GM12878 (cell line): ENCODE results near the gene RALBP1. TPM values are rescaled to one million over a fixed set of nuclear protein-coding genes. Genes with fewer than 3 reads are reported as not detected.

ENCODE experiments used
- ATAC-seq: fragments of 200-7000 bp; cut with Tn5 transposase; 3 replicates; pipeline ENCODE4 v1.9.1; 2020; ENCODE audit warnings: mild to moderate bottlenecking, moderate library complexity
- BruUV-seq: library from RNA; stranded (reverse); fragments of 400-500 nt; replicated peaks from 2 replicates; lab custom pipeline; 2021; lab: Mats Ljungman, UMichigan
- CTCF ChIA-PET: fragments of 300-600 bp; sonication (Branson Sonifier 250); formaldehyde crosslinking; extraction: SDS; loops from one replicate; lab custom pipeline; 2021; ENCODE audit warnings: inconsistent platforms; lab: Yijun Ruan, JAX
- POLR2A ChIA-PET: fragments of 350-600 bp; formaldehyde crosslinking; extraction: SDS; loops from one replicate; lab custom pipeline; 2021; ENCODE audit warnings: inconsistent platforms; lab: Charles Lee
- RAD21 ChIA-PET: fragments of 300-600 bp; sonication (Branson Sonifier 250); formaldehyde crosslinking; loops from one replicate; lab custom pipeline; 2023; ENCODE audit warnings: antibody characterized with exemption; ENCODE audit not compliant: unreplicated experiment; lab: Charles Lee
- SMC1A ChIA-PET: fragments of 300-600 bp; sonication (Branson Sonifier 250); formaldehyde crosslinking; loops from one replicate; lab custom pipeline; 2023; ENCODE audit not compliant: unreplicated experiment, uncharacterized antibody; lab: Charles Lee
- DNase-seq: peaks from one replicate; pipeline ENCODE4 v3.0.0-alpha.2; 2011; ENCODE audit warnings: low read depth, low spot score
- FAIRE-seq: peaks from 3 replicates; lab custom pipeline; 2011; peaks lifted over from hg19 to GRCh38; lab: Jason Lieb, UNC
- H2AFZ ChIP-seq: 2 replicates; pipeline ENCODE4 v1.6.0; 2011; ENCODE audit warnings: low read depth, low read length, control low read depth; ENCODE audit not compliant: control insufficient read depth
- H3K27ac ChIP-seq: 2 replicates; pipeline ENCODE4 v1.5.1; 2011; ENCODE audit warnings: control low read depth; ENCODE audit not compliant: control insufficient read depth, insufficient read depth
- H3K27me3 ChIP-seq, 2 experiments: replicated peaks in 1 of 2; 2 replicates each; pipeline versions ENCODE4 v1.6.0 to v1.6.1; 2011; ENCODE audit warnings: low read length in 1 of 2; ENCODE audit not compliant: control insufficient read depth in 2 of 2, insufficient read depth in 2 of 2
- H3K36me3 ChIP-seq, 2 experiments: 2 replicates each; pipeline ENCODE4 v1.5.1; 2011; ENCODE audit warnings: low read length in 1 of 2; ENCODE audit not compliant: control insufficient read depth in 2 of 2, insufficient read depth in 2 of 2
- H3K4me1 ChIP-seq: 2 replicates; pipeline ENCODE4 v1.6.1; 2011; ENCODE audit warnings: mild to moderate bottlenecking, low read length, moderate library complexity, mixed read lengths; ENCODE audit not compliant: control insufficient read depth, insufficient read depth
- H3K4me2 ChIP-seq: 2 replicates; pipeline ENCODE4 v1.6.0; 2011; ENCODE audit warnings: control low read depth; ENCODE audit not compliant: control insufficient read depth, insufficient read depth
- H3K4me3 ChIP-seq: fragments of 200-600 bp; sonication (generic); 2 replicates; pipeline ENCODE4 v1.5.1; 2016
- H3K79me2 ChIP-seq: 2 replicates; pipeline ENCODE4 v1.6.0; 2011; ENCODE audit warnings: low read length; ENCODE audit not compliant: control insufficient read depth, insufficient read depth
- H3K9ac ChIP-seq: 2 replicates; pipeline ENCODE4 v1.8.0; 2011; ENCODE audit warnings: low read length, control low read depth, mixed read lengths; ENCODE audit not compliant: control insufficient read depth, insufficient read depth
- H3K9me3 ChIP-seq: replicated peaks from 3 replicates; pipeline ENCODE4 v1.5.1; 2011; ENCODE audit warnings: mild to moderate bottlenecking, low read length; ENCODE audit not compliant: control insufficient read depth, insufficient read depth
- H4K20me1 ChIP-seq: 2 replicates; pipeline ENCODE4 v1.6.0; 2011; ENCODE audit not compliant: control insufficient read depth, insufficient read depth
- BMI1 ChIP-seq: fragments of 450-650 bp; IDR thresholded peaks from 2 replicates; pipeline ENCODE4 v1.6.1; 2016; ENCODE audit warnings: mild to moderate bottlenecking, moderate library complexity, borderline replicate concordance
- BRCA1 ChIP-seq: IDR thresholded peaks from 2 replicates; pipeline ENCODE4 v1.6.1; 2011; ENCODE audit warnings: low read depth, low read length, improper control_type of control experiment
- HDAC2 ChIP-seq: fragments of 200-600 bp; sonication (generic); IDR thresholded peaks from 2 replicates; pipeline ENCODE4 v1.6.1; 2017
- HDGF ChIP-seq: fragments of 450-650 bp; IDR thresholded peaks from 2 replicates; pipeline ENCODE4 v1.6.1; 2016; ENCODE audit warnings: antibody characterized with exemption
- IKZF1 ChIP-seq: fragments of 450-650 bp; conservative IDR thresholded peaks from 2 replicates; pipeline ENCODE4 v1.6.1; 2017; ENCODE audit warnings: antibody characterized with exemption, mild to moderate bottlenecking
- JUND ChIP-seq: IDR thresholded peaks from 2 replicates; pipeline ENCODE4 v1.6.1; 2012; ENCODE audit warnings: low read depth, mild to moderate bottlenecking, low read length, improper control_type of control experiment, moderate library complexity
- NFYA ChIP-seq: IDR thresholded peaks from 2 replicates; pipeline ENCODE4 v1.6.1; 2011; ENCODE audit warnings: low read depth, mild to moderate bottlenecking, low read length, improper control_type of control experiment, borderline replicate concordance
- NR2C2 ChIP-seq: IDR thresholded peaks from 2 replicates; pipeline ENCODE4 v1.6.1; 2011; ENCODE audit warnings: borderline replicate concordance, low read depth; ENCODE audit not compliant: control insufficient read depth, insufficient read length
- NR2F1 ChIP-seq: fragments of 450-650 bp; conservative IDR thresholded peaks from 2 replicates; pipeline ENCODE4 v1.6.1; 2017; ENCODE audit warnings: mild to moderate bottlenecking
- RB1 ChIP-seq: fragments of 450-650 bp; formaldehyde crosslinking; IDR thresholded peaks from 2 replicates; pipeline ENCODE4 v1.6.1; 2017; ENCODE audit warnings: mild to moderate bottlenecking, borderline replicate concordance
- RELA ChIP-seq: fragments of 450-650 bp; IDR thresholded peaks from 2 replicates; pipeline ENCODE4 v1.8.0; 2014; ENCODE audit warnings: borderline replicate concordance; ENCODE audit not compliant: partially characterized antibody
- TCF7 ChIP-seq: IDR thresholded peaks from 2 replicates; pipeline ENCODE4 v1.6.1; 2014; ENCODE audit warnings: antibody characterized with exemption, borderline replicate concordance
- YY1 ChIP-seq: IDR thresholded peaks from 2 replicates; pipeline ENCODE4 v1.6.1; 2011; ENCODE audit warnings: low read depth, mild to moderate bottlenecking, low read length
- ZNF217 ChIP-seq: fragments of 450-650 bp; IDR thresholded peaks from 2 replicates; pipeline ENCODE4 v1.6.1; 2017; ENCODE audit warnings: antibody characterized with exemption, mild to moderate bottlenecking
- ZZZ3 ChIP-seq: IDR thresholded peaks from 2 replicates; pipeline ENCODE4 v1.6.1; 2011; ENCODE audit warnings: low read depth; ENCODE audit not compliant: control insufficient read depth, insufficient read length
- WGBS: methylation state at CpG from one replicate; pipeline ENCODE4 v1.1.6; 2016; ENCODE audit warnings: low lambda C conversion rate; ENCODE audit not compliant: insufficient replicate concordance, insufficient coverage; ENCODE audit errors: missing lambda C conversion rate; 5-methylcytosine and 5-hydroxymethylcytosine counted together
- in situ Hi-C: fragments of 300-500 bp; cut with MboI; formaldehyde crosslinking; loops from 9 replicates; pipeline ENCODE4 v1.14.3; 2018; ENCODE audit warnings: mixed read lengths
- intact Hi-C: fragments of 100-400 bp; cut with micrococcal nuclease; formaldehyde crosslinking; loops from one replicate; pipeline ENCODE4 v1.14.2; 2022; ENCODE audit not compliant: unreplicated experiment
- polyA plus RNA-seq, 11 experiments: library from polyadenylated mRNA; depleted of rRNA in 4 of 11; unstranded in 6 of 11; stranded (reverse) in 5 of 11; fragments of >200 nt; fragmentation: Nextera tagmentation in 4 of 11; fragmentation: Illumina TruSeq in 1 of 11; extraction: Ambion mirVana in 4 of 11; extraction: Trizol in 1 of 11; gene quantifications; 1 replicate in 1 of 11; 2 replicates in 10 of 11; pipeline versions ENCODE4 v1.2.1 to v1.2.3, GENCODE V29; 2011 to 2016; ENCODE audit warnings: inconsistent platforms in 2 of 11, missing spikeins in 2 of 11, low read depth in 1 of 11
- total RNA-seq, 4 experiments: library from RNA; depleted of rRNA in 3 of 4; stranded (reverse); fragments of >200 nt in 3 of 4; fragmentation: Illumina TruSeq in 1 of 4; extraction: Trizol in 1 of 4; gene quantifications; 2 replicates each; pipeline versions ENCODE4 v1.2.1 to v1.2.3, GENCODE V29; 2013 to 2021
- TF ChIP-seq, protein P1 (sequence below): IDR thresholded peaks from 2 replicates; pipeline ENCODE4 v1.6.1; 2012; ENCODE audit warnings: improper control_type of control experiment, low read depth, low read length; ENCODE audit not compliant: insufficient replicate concordance
- TF ChIP-seq, protein P2 (sequence below): fragments of 450-650 bp; conservative IDR thresholded peaks from 2 replicates; pipeline ENCODE4 v1.6.1; 2017; ENCODE audit warnings: mild to moderate bottlenecking, moderate library complexity

RALBP1 gene
- total and polyA plus RNA-seq, 10 of the 15 experiments (the other 5 are each of a cell fraction or from before 2014, with no cell fraction given), result 11.2 to 46.9 (median 41.8) TPM

DNA sequence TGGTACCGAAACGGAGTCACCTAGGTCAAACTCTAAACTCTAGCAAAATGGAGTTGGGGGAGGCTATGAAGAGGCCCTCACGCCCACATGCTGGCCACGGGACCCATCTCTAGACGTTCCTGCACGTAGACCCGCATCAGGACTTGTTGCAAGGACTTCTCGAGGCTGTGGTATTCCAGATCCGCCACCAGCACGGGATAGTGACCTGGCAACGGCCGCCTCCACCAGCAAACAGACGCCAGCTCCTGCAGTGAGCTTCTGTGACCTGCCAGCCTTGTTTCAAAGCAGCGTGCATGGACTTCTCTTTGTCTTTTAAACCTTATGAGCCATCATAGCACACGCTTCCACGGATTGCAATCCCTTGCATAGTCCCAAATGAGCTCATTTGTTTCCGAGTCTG, 40.3 kb upstream of the RALBP1 start:
- DNase-seq (no peak), ATAC-seq (no peak), FAIRE-seq (no peak)
- ChIA-PET RAD21 (no interaction called here), SMC1A (no interaction called here), POLR2A (no interaction called here), CTCF (interaction anchor here (0.6 kb wide), 1 partner anchor 363 kb away, joined by 3 read pairs; no protein-coding TSS in a partner anchor)
- no peak overlapping the region for H2AFZ ChIP-seq
- H3K9ac ChIP-seq, result no peak overlapping the region
- H3K79me2 ChIP-seq, result no peaks in the 10 kb centered on the region
- no peak overlapping the region for H3K27ac ChIP-seq
- no peak overlapping the region for H3K4me3 ChIP-seq
- no peaks in the 10 kb centered on the region for H4K20me1 ChIP-seq
- H3K27me3 ChIP-seq, result no peaks in the 10 kb centered on the region
- H3K4me2 ChIP-seq, result no peak overlapping the region
- no TSS peak for BruUV-seq
- in situ Hi-C loops (no loop called here), intact Hi-C loops (loop anchor here (5.0 kb wide), 1 partner anchor 82 kb away; no protein-coding TSS in a partner anchor)
- no peaks in the 10 kb centered on the region; the same call in 2 of the 3 replicates for H3K9me3 ChIP-seq
- H3K36me3 ChIP-seq, result no peaks in the 10 kb centered on the region
- 92% methylated on average over 17 of the region's 17 CpGs for WGBS
- peaks cover 10% of the 10 kb centered on the region for H3K4me1 ChIP-seq
- no peak for TF ChIP-seq RELA
- no peak for TF ChIP-seq ZZZ3
- no peak for TF ChIP-seq BRCA1
- TF ChIP-seq ZNF217, result no peak
- no peak for TF ChIP-seq YY1
- TF ChIP-seq, protein P1, sequence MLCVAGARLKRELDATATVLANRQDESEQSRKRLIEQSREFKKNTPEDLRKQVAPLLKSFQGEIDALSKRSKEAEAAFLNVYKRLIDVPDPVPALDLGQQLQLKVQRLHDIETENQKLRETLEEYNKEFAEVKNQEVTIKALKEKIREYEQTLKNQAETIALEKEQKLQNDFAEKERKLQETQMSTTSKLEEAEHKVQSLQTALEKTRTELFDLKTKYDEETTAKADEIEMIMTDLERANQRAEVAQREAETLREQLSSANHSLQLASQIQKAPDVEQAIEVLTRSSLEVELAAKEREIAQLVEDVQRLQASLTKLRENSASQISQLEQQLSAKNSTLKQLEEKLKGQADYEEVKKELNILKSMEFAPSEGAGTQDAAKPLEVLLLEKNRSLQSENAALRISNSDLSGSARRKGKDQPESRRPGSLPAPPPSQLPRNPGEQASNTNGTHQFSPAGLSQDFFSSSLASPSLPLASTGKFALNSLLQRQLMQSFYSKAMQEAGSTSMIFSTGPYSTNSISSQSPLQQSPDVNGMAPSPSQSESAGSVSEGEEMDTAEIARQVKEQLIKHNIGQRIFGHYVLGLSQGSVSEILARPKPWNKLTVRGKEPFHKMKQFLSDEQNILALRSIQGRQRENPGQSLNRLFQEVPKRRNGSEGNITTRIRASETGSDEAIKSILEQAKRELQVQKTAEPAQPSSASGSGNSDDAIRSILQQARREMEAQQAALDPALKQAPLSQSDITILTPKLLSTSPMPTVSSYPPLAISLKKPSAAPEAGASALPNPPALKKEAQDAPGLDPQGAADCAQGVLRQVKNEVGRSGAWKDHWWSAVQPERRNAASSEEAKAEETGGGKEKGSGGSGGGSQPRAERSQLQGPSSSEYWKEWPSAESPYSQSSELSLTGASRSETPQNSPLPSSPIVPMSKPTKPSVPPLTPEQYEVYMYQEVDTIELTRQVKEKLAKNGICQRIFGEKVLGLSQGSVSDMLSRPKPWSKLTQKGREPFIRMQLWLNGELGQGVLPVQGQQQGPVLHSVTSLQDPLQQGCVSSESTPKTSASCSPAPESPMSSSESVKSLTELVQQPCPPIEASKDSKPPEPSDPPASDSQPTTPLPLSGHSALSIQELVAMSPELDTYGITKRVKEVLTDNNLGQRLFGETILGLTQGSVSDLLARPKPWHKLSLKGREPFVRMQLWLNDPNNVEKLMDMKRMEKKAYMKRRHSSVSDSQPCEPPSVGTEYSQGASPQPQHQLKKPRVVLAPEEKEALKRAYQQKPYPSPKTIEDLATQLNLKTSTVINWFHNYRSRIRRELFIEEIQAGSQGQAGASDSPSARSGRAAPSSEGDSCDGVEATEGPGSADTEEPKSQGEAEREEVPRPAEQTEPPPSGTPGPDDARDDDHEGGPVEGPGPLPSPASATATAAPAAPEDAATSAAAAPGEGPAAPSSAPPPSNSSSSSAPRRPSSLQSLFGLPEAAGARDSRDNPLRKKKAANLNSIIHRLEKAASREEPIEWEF, result no peak
- TF ChIP-seq, protein P2, sequence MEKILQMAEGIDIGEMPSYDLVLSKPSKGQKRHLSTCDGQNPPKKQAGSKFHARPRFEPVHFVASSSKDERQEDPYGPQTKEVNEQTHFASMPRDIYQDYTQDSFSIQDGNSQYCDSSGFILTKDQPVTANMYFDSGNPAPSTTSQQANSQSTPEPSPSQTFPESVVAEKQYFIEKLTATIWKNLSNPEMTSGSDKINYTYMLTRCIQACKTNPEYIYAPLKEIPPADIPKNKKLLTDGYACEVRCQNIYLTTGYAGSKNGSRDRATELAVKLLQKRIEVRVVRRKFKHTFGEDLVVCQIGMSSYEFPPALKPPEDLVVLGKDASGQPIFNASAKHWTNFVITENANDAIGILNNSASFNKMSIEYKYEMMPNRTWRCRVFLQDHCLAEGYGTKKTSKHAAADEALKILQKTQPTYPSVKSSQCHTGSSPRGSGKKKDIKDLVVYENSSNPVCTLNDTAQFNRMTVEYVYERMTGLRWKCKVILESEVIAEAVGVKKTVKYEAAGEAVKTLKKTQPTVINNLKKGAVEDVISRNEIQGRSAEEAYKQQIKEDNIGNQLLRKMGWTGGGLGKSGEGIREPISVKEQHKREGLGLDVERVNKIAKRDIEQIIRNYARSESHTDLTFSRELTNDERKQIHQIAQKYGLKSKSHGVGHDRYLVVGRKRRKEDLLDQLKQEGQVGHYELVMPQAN, result no peak
- TF ChIP-seq NR2F1, result no peak
- no peak for TF ChIP-seq NFYA
- no peak for TF ChIP-seq NR2C2
- TF ChIP-seq HDAC2, result no peak
- TF ChIP-seq TCF7, result no peak
- no peak for TF ChIP-seq BMI1
- no peak for TF ChIP-seq RB1
- no peak for TF ChIP-seq JUND
- no peak for TF ChIP-seq HDGF
- no peak for TF ChIP-seq IKZF1
